ENCODE measurements around the gene RYR3. TPM values are rescaled to one million over a fixed set of nuclear protein-coding genes. Genes with fewer than 3 reads are reported as not detected.
A peak's percentile ranks its signal among the peaks of the same experiment; 100 is the strongest.

Gene RYR3
- total RNA-seq, 1 experiment from 2014 or later: not detected

DNA sequence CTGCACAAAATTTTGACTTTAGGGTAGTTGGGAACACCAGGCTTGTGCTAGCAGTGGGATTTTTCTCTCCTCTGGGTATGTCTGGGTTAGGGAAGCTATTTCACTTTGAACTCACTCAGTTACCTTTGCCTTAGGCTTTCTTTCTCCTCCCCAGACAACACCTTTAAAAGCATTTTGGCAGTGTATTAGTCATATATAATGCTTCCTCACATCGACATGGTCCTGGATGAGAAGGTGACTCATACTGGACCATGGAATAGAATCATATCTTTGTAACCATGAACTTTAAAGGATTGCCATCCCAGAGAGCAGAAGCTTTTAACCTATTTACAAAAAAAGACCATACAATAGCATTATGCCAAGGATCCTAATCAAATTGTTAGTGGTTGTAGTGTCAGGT is 2.7 kb downstream of the RYR3 start:
- no peaks in the 10 kb centered on the region for H3F3A ChIP-seq (ENCODE audit: low read length, unreplicated experiment)
- intact Hi-C loops (cut with micrococcal nuclease): loop anchor here (10.0 kb wide), 1 partner anchor 71 kb away; no protein-coding TSS in a partner anchor
- no peaks in the 10 kb centered on the region for H3K9me3 ChIP-seq (ENCODE audit: low read length)
- CTCF ChIA-PET: no interaction called here
- no peaks in the 10 kb centered on the region for H3K79me2 ChIP-seq (ENCODE audit: low read length)
- no TSS peak for BruUV-seq (replicated peaks)
- POLR2A ChIA-PET (ENCODE audit: unreplicated experiment): no interaction called here
- no peaks in the 10 kb centered on the region for H3K36me3 ChIP-seq (ENCODE audit: low read depth, low read length)
- no peaks in the 10 kb centered on the region for H3K4me1 ChIP-seq (ENCODE audit: insufficient read depth, low read length)
- H2AFZ ChIP-seq (ENCODE audit: low read length): no peak overlapping the region
- no peak overlapping the region for H3K27ac ChIP-seq (ENCODE audit: low read length)
- H3K27me3 ChIP-seq (ENCODE audit: low read length): peaks cover 93% of the 10 kb centered on the region
- no peak overlapping the region for H3K4me2 ChIP-seq (ENCODE audit: low read length)
- peak; percentile 56 for DNase-seq
- no peak overlapping the region for H3K9ac ChIP-seq (ENCODE audit: low read length)
- H3K4me3 ChIP-seq (ENCODE audit: low read length): no peak overlapping the region
- no peaks in the 10 kb centered on the region for H4K20me1 ChIP-seq (ENCODE audit: low read length)
- TF ChIP-seq EZH2phosphoT487 (IDR thresholded peaks at IDR 0.05; ENCODE audit: borderline replicate concordance, low read length) (no peak), EZH2 (IDR thresholded peaks at IDR 0.05; ENCODE audit: low read length, unreplicated experiment) (no peak)
- TF ChIP-seq, protein P1, sequence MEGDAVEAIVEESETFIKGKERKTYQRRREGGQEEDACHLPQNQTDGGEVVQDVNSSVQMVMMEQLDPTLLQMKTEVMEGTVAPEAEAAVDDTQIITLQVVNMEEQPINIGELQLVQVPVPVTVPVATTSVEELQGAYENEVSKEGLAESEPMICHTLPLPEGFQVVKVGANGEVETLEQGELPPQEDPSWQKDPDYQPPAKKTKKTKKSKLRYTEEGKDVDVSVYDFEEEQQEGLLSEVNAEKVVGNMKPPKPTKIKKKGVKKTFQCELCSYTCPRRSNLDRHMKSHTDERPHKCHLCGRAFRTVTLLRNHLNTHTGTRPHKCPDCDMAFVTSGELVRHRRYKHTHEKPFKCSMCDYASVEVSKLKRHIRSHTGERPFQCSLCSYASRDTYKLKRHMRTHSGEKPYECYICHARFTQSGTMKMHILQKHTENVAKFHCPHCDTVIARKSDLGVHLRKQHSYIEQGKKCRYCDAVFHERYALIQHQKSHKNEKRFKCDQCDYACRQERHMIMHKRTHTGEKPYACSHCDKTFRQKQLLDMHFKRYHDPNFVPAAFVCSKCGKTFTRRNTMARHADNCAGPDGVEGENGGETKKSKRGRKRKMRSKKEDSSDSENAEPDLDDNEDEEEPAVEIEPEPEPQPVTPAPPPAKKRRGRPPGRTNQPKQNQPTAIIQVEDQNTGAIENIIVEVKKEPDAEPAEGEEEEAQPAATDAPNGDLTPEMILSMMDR (conservative IDR thresholded peaks at IDR 0.05; ENCODE audit: low read depth, low read length): no peak
- H3K9me2 ChIP-seq (replicated peaks; ENCODE audit: low read length): no peaks in the 10 kb centered on the region
- peak; percentile 46; the same call in 1 of the 2 replicates for ATAC-seq

DNA sequence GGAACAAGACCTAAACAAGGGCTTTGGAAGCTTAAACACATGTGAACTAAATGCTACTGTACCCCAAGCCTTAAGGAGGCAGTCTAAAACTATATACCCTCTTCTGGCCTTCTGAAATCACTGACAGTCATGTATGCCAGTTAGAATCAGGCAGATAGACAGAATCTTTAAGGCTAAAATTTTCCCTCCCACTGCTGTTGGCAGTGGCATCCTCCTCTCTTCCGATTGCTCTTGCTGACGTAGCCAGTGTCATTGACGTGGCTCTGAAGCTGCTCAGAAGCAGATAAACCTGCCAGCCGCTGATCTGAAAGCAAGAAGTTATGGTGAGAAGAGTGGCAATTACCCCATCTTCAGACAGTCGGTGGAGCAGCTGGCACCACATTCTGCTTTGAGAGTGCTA is 3.3 kb downstream of the RYR3 start:
- Histone ChIP-seq H2AFZ (ENCODE audit: low read length) (no peak overlapping the region), H3K27me3 (ENCODE audit: low read length) (peaks cover 96% of the 10 kb centered on the region), H3K79me2 (ENCODE audit: low read length) (no peaks in the 10 kb centered on the region), H3K27ac (ENCODE audit: low read length) (no peak overlapping the region), H4K20me1 (ENCODE audit: low read length) (no peaks in the 10 kb centered on the region), H3K4me1 (ENCODE audit: insufficient read depth, low read length) (no peaks in the 10 kb centered on the region), H3K36me3 (ENCODE audit: low read depth, low read length) (no peaks in the 10 kb centered on the region), H3K9me2 (replicated peaks; ENCODE audit: low read length) (no peaks in the 10 kb centered on the region), H3K4me2 (ENCODE audit: low read length) (no peak overlapping the region), H3K4me3 (ENCODE audit: low read length) (no peak overlapping the region), H3K9me3 (ENCODE audit: low read length) (no peaks in the 10 kb centered on the region), H3F3A (ENCODE audit: low read length, unreplicated experiment) (no peaks in the 10 kb centered on the region), H3K9ac (ENCODE audit: low read length) (no peak overlapping the region)
- POLR2A ChIA-PET (ENCODE audit: unreplicated experiment): no interaction called here
- DNase-seq (no peak), ATAC-seq (no peak)
- BruUV-seq (replicated peaks): no TSS peak
- CTCF ChIA-PET: no interaction called here
- intact Hi-C loops (cut with micrococcal nuclease): loop anchor here (10.0 kb wide), 1 partner anchor 71 kb away; no protein-coding TSS in a partner anchor
- TF ChIP-seq EZH2phosphoT487 (IDR thresholded peaks at IDR 0.05; ENCODE audit: borderline replicate concordance, low read length) (no peak), EZH2 (IDR thresholded peaks at IDR 0.05; ENCODE audit: low read length, unreplicated experiment) (no peak)
- TF ChIP-seq, protein P1 (conservative IDR thresholded peaks at IDR 0.05; ENCODE audit: low read depth, low read length): no peak

DNA sequence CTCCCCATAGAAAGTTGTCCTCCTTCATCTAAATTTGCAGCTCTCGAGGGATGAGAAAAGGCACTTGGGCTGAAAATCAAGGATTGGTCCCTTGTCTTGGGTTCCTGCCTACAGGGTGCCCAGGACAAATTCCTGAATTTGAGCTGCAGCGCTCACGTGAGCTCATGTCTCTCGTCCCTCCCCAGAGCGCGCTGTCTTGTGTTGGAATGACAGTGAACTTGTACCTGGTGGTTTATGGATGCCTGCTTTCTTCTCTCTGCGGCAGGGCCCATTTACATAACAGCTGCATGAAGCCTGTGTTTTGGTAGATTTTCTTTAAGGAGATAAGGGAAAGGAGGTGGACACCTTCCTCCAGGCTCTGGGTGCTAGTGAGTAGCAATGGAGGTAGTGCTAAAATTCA is 4.3 kb downstream of the RYR3 start:
- Histone ChIP-seq H3K27me3 (ENCODE audit: low read length) (peaks cover 96% of the 10 kb centered on the region), H3K4me2 (ENCODE audit: low read length) (no peak overlapping the region), H4K20me1 (ENCODE audit: low read length) (no peaks in the 10 kb centered on the region), H3K9me3 (ENCODE audit: low read length) (no peaks in the 10 kb centered on the region), H3K9ac (ENCODE audit: low read length) (no peak overlapping the region), H3K9me2 (replicated peaks; ENCODE audit: low read length) (no peaks in the 10 kb centered on the region), H3K79me2 (ENCODE audit: low read length) (no peaks in the 10 kb centered on the region), H3K36me3 (ENCODE audit: low read depth, low read length) (no peaks in the 10 kb centered on the region), H2AFZ (ENCODE audit: low read length) (no peak overlapping the region), H3K4me1 (ENCODE audit: insufficient read depth, low read length) (no peaks in the 10 kb centered on the region), H3F3A (ENCODE audit: low read length, unreplicated experiment) (no peaks in the 10 kb centered on the region), H3K27ac (ENCODE audit: low read length) (no peak overlapping the region), H3K4me3 (ENCODE audit: low read length) (no peak overlapping the region)
- BruUV-seq (replicated peaks): no TSS peak
- TF ChIP-seq EZH2phosphoT487 (IDR thresholded peaks at IDR 0.05; ENCODE audit: borderline replicate concordance, low read length): no peak
- no peak for TF ChIP-seq EZH2 (IDR thresholded peaks at IDR 0.05; ENCODE audit: low read length, unreplicated experiment)
- TF ChIP-seq, protein P1 (conservative IDR thresholded peaks at IDR 0.05; ENCODE audit: low read depth, low read length): no peak
- ATAC-seq (no peak), DNase-seq (no peak)
- POLR2A ChIA-PET (ENCODE audit: unreplicated experiment): no interaction called here
- CTCF ChIA-PET: no interaction called here
- intact Hi-C loops (cut with micrococcal nuclease): loop anchor here (10.0 kb wide), 1 partner anchor 70 kb away; no protein-coding TSS in a partner anchor
